NCI-H128 (cell line): ENCODE results near the gene ARL17A.
"Not testable (repeated sequence)": the region's sequence is repeated elsewhere in the genome, so short reads cannot be mapped to it uniquely, and the experiment has no call there.

Experiments
- DNase-seq: peaks from one replicate; lab custom pipeline; 2025; ENCODE audit not compliant: unreplicated experiment; lab: John Stamatoyannopoulos, UW

ARL17A gene

GRCh38 chr17:46559155-46559554 is 20.3 kb downstream of the ARL17A start:
- not testable (repeated sequence) for DNase-seq

- not testable (repeated sequence) for DNase-seq
Measured at GRCh38 chr17:46548607-46549006, 30.9 kb downstream of the ARL17A start.

GRCh38 chr17:46534716-46535115 is 44.8 kb downstream of the ARL17A start:
- DNase-seq: not testable (repeated sequence)

- not testable (repeated sequence) for DNase-seq
Measured at GRCh38 chr17:46512168-46512567, 67.3 kb downstream of the ARL17A start, which contains the start of gene LRRC37A2. Gene LRRC37A2, plus strand, starts transcription at chr17:46512468. Its CDS starts 245 bp downstream, at chr17:46512713.

GRCh38 chr17:46505896-46506295 is 73.6 kb downstream of the ARL17A start:
- not testable (repeated sequence) for DNase-seq

- DNase-seq: not testable (repeated sequence)
Measured at GRCh38 chr17:46499437-46500139, 79.9 kb downstream of the ARL17A start.

- DNase-seq: not testable (repeated sequence)
Measured at GRCh38 chr17:46492021-46492420, 87.5 kb downstream of the ARL17A start.

- not testable (repeated sequence) for DNase-seq
Measured at GRCh38 chr17:46481310-46481709, 98.2 kb downstream of the ARL17A start.

- DNase-seq: not testable (repeated sequence)
Measured at GRCh38 chr17:46478823-46479222, 100.7 kb downstream of the ARL17A start.

GRCh38 chr17:46475583-46475982 is 103.9 kb downstream of the ARL17A start:
- not testable (repeated sequence) for DNase-seq

- not testable (repeated sequence) for DNase-seq
Measured at GRCh38 chr17:46474489-46474888, 105.0 kb downstream of the ARL17A start.

- not testable (repeated sequence) for DNase-seq
Measured at GRCh38 chr17:46467618-46468017, 111.9 kb downstream of the ARL17A start.
